CD4-positive, alpha-beta memory T cell (primary cell): ENCODE results near the gene FOXN1. TPM values are rescaled to one million over a fixed set of nuclear protein-coding genes. Genes with fewer than 3 reads are reported as not detected.
A peak's percentile ranks its signal among the peaks of the same experiment; 100 is the strongest.

Experiments used
- CTCF ChIA-PET: fragments of 350-600 bp; sonication (Branson Sonifier 250); formaldehyde crosslinking; loops from one replicate; lab custom pipeline; 2021; ENCODE audit warnings: inconsistent platforms; ENCODE audit not compliant: partially characterized antibody; lab: Charles Lee
- POLR2A ChIA-PET: fragments of 350-600 bp; sonication (Branson Sonifier 250); formaldehyde crosslinking; loops from one replicate; lab custom pipeline; 2021; ENCODE audit not compliant: partially characterized antibody; lab: Charles Lee
- DNase-seq, 5 donors: peaks; one replicate each; pipeline versions ENCODE4 v3.0.0 to v3.0.0-alpha.2; 2020 to 2022; ENCODE audit warnings: mixed read lengths in 1 of 5
- H3K27ac ChIP-seq: one replicate; pipeline ENCODE4 v1.7.0; 2013; ENCODE audit warnings: low read depth, low read length
- H3K27me3 ChIP-seq: 2 replicates; pipeline ENCODE4 v1.7.0; 2013; ENCODE audit warnings: mild to moderate bottlenecking, low read length, moderate library complexity; ENCODE audit not compliant: insufficient read depth
- H3K36me3 ChIP-seq: 2 replicates; pipeline ENCODE4 v1.7.0; 2013; ENCODE audit warnings: mild to moderate bottlenecking, low read length, moderate library complexity; ENCODE audit not compliant: insufficient read depth
- H3K4me1 ChIP-seq: 2 replicates; pipeline ENCODE4 v1.7.0; 2013; ENCODE audit warnings: mild to moderate bottlenecking, low read length, moderate library complexity; ENCODE audit not compliant: insufficient read depth
- H3K4me3 ChIP-seq, 2 donors: one replicate each; pipeline ENCODE4 v1.7.0; 2013; ENCODE audit warnings: low read length in 2 of 2, mild to moderate bottlenecking in 1 of 2
- H3K9me3 ChIP-seq, 2 donors: one replicate each; pipeline ENCODE4 v1.7.0; 2013; ENCODE audit warnings: low read length in 2 of 2, control low read depth in 1 of 2; ENCODE audit not compliant: control insufficient read depth in 1 of 2
- H3K27ac Mint-ChIP-seq, 7 donors: one replicate each; pipeline ENCODE4 v1.8.0; 2020 to 2021; ENCODE audit warnings: mixed read lengths in 7 of 7, mild to moderate bottlenecking in 6 of 7, inconsistent platforms in 3 of 7, moderate library complexity in 3 of 7
- H3K27me3 Mint-ChIP-seq, 2 donors: one replicate each; pipeline ENCODE4 v1.8.0; 2020 to 2021; ENCODE audit warnings: mixed read lengths in 2 of 2
- H3K36me3 Mint-ChIP-seq, 2 donors: one replicate each; pipeline ENCODE4 v1.8.0; 2020 to 2021; ENCODE audit warnings: mixed read lengths in 2 of 2, inconsistent platforms in 1 of 2, mild to moderate bottlenecking in 1 of 2
- H3K4me1 Mint-ChIP-seq, 4 donors: one replicate each; pipeline ENCODE4 v1.8.0; 2020 to 2021; ENCODE audit warnings: mixed read lengths in 4 of 4, mild to moderate bottlenecking in 1 of 4
- H3K4me3 Mint-ChIP-seq, 8 donors: one replicate each; pipeline ENCODE4 v1.8.0; 2020 to 2021; ENCODE audit warnings: mixed read lengths in 8 of 8, mild to moderate bottlenecking in 7 of 8, moderate library complexity in 6 of 8, inconsistent platforms in 3 of 8
- H3K9me3 Mint-ChIP-seq, 8 donors: one replicate each; pipeline ENCODE4 v1.8.0; 2020 to 2021; ENCODE audit warnings: mixed read lengths in 8 of 8, mild to moderate bottlenecking in 5 of 8, inconsistent platforms in 3 of 8, moderate library complexity in 1 of 8
- intact Hi-C: fragments of 100-400 bp; cut with micrococcal nuclease; formaldehyde crosslinking; loops from one replicate; pipeline ENCODE4 v1.15.1; 2023
- polyA plus RNA-seq, 2 donors: library from polyadenylated mRNA; unstranded; fragments of 300-500 nt; fragmentation: Illumina TruSeq; gene quantifications; one replicate each; pipeline ENCODE4 v1.2.3, GENCODE V29; 2021
- total RNA-seq, 2 experiments: library from RNA; stranded (reverse); gene quantifications; one replicate each; pipeline ENCODE4 v1.2.3, GENCODE V29; 2021

Gene FOXN1
- total and polyA plus RNA-seq, 4 experiments from 2014 or later, result not detected

DNA sequence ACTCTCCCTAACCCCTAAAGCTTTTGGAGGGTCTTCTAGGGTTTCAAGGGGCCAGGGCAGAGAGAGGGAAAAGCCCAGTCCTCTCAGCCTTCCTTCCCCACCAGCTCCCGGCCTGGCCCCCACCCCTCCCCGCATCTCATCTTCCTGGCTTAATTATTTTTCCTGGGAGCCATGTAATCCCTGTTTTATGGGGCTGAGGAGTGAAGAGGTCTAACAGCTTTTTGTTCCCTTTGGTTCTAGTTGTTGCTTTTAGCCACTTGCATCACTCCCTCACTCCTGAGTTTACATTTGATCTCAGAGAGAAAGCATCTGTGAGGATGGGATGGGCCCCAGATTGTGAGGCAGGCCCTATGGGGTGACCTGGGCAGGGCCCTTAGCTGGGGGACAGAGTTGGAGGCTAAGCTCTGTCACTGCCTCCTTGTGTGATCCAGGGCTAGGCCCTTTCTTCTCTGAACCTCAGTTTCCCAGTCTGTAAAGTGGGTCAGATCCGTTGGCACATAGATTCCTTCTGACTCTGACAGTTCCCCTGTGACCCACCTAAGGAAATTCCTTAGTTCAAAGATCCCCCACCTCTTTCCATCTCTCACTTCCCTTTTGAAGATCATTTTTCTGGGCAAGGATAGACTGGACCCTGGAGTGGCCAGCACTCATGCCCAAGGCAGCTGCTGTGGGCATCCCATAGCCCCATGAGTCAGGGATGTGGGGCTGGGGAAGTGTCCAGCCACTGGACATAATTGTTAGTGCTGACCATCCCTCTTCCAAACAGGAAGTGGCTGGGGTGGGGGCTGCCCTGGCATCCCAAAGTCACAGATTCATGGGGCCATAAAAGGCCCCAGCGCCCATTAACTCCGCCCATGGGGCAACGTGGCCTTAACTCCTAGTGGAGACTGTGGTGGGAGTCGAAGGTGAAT, 26.2 kb downstream of the FOXN1 start:
- H3K27ac Mint-ChIP-seq, result no peak overlapping the region
- H3K27me3 Mint-ChIP-seq, result peaks cover 1 to 3% of the 10 kb centered on the region in 2 donors
- CTCF ChIA-PET, result no interaction called here
- Histone ChIP-seq H3K9me3 (no peaks in the 10 kb centered on the region), H3K27ac (no peak overlapping the region), H3K4me1 (no peaks in the 10 kb centered on the region), H3K27me3 (no peaks in the 10 kb centered on the region), H3K4me3 (no peak overlapping the region), H3K36me3 (no peaks in the 10 kb centered on the region)
- no peak for DNase-seq
- POLR2A ChIA-PET, result no interaction called here
- H3K4me1 Mint-ChIP-seq, result no peaks in the 10 kb centered on the region
- H3K4me3 Mint-ChIP-seq, result no peak overlapping the region
- no peaks in the 10 kb centered on the region for H3K9me3 Mint-ChIP-seq
- no peaks in the 10 kb centered on the region for H3K36me3 Mint-ChIP-seq
- intact Hi-C loops, result no loop called here

DNA sequence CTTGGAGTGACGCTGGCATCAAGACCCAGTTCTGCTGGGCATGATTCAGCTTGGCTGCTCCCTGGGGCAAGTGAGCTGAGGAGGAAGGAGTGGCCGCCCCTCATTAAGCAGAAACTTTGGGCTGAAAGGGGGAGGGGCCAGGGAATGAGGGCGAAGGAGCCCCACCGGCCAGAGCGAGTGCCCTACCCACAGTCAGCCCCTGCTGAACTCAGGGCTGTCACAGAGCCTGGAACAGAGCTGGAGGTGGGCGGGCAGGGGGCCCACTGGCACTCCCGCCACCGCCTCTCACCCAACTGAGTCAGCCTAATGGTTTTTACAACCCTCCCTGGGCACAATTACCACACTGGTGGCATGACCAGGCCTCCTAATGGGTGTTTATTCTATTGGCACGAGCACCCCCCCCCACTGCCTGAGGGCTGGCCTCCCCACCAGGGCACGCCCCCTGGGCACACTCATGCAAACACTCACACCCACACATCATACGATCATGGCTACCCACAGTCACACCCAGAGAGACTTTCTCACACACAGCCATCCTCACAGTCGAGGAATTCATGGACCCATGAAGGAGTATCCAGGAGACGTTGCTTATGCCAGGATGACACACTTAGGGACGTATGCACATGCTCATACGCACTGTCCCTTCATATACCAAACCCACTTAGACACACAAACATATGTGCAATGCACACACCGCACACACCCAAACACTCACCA, 27.1 kb downstream of the FOXN1 start:
- no peak overlapping the region for H3K4me3 ChIP-seq
- intact Hi-C loops, result no loop called here
- no peak overlapping the region for H3K27ac ChIP-seq
- no peak for DNase-seq
- no peaks in the 10 kb centered on the region for H3K9me3 Mint-ChIP-seq
- H3K4me1 Mint-ChIP-seq, result no peaks in the 10 kb centered on the region
- ChIA-PET CTCF (no interaction called here), POLR2A (no interaction called here)
- no peaks in the 10 kb centered on the region for H3K27me3 ChIP-seq
- no peaks in the 10 kb centered on the region for H3K36me3 Mint-ChIP-seq
- H3K27ac Mint-ChIP-seq, result no peak overlapping the region
- H3K4me3 Mint-ChIP-seq, result no peak overlapping the region
- H3K4me1 ChIP-seq, result no peaks in the 10 kb centered on the region
- H3K9me3 ChIP-seq, result no peaks in the 10 kb centered on the region
- H3K36me3 ChIP-seq, result no peaks in the 10 kb centered on the region
- peaks cover 1 to 3% of the 10 kb centered on the region in 2 donors for H3K27me3 Mint-ChIP-seq

DNA sequence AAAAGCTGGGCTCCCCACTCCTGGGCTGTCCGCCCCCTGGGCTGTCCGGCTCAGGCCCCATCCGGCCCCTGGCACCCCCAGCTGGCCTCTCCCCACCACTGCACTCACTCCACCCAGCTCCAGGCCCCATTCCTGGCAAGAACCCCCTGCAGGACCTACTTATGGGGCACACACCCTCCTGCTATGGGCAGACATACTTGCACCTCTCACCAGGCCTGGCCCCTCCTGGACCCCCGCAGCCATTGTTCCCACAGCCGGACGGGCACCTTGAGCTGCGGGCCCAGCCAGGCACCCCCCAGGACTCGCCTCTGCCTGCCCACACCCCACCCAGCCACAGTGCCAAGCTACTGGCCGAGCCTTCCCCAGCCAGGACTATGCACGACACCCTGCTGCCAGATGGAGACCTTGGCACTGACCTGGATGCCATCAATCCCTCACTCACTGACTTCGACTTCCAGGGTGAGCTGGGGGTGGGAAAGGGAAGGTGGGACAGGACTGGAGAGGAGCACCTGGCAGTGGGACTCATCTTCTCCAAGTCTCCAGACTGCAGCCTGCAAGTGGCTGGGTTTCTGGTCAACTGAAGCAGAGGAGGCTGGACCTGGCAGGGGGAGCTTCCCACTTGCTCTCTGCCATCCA, 28.7 kb downstream of the FOXN1 start:
- DNase-seq, result no peak
- ChIA-PET CTCF (no interaction called here), POLR2A (no interaction called here)
- Histone ChIP-seq H3K27ac (no peak overlapping the region), H3K4me3 (no peak overlapping the region), H3K9me3 (no peaks in the 10 kb centered on the region), H3K27me3 (no peaks in the 10 kb centered on the region), H3K36me3 (no peaks in the 10 kb centered on the region), H3K4me1 (no peaks in the 10 kb centered on the region)
- Mint-ChIP-seq H3K9me3 (no peaks in the 10 kb centered on the region), H3K27me3 (peaks cover 1 to 3% of the 10 kb centered on the region in 2 donors), H3K36me3 (no peaks in the 10 kb centered on the region), H3K27ac (no peak overlapping the region), H3K4me1 (no peaks in the 10 kb centered on the region), H3K4me3 (no peak overlapping the region)
- intact Hi-C loops, result no loop called here

DNA sequence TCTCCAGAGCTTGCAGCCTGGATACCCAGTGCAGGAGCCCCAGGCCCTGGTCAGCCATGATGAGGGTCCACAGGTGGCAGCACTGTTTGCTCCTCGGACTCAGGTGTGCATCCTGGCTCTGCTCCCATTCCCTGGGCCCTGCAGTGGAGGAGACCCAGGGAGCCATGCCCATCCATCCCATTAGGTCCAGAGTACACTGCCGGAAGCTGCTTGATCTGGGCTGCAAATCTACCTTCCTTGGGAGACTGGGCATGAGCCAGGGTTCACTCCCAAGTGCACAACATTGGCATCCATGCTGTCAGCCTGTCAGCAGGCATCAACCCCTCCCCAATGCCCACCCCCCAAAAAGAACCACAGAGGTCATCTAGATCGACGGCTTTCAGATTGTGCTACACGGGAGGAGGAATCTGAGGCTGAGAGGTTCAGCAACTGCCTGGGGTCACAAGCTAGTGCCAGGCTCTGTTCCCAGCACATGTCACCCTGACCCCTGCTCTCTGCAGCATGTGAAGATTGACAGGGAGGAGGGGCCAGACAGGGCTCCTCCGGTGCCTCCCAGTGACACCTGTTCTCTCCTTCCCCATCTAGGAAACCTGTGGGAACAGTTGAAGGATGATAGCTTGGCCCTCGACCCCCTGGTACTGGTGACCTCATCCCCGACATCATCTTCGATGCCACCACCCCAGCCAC, 30.5 kb downstream of the FOXN1 start:
- CTCF ChIA-PET, result interaction anchor here (1.8 kb wide), 1 partner anchor 11 kb away, joined by 11 read pairs; no protein-coding TSS in a partner anchor
- intact Hi-C loops, result no loop called here
- no peaks in the 10 kb centered on the region for H3K36me3 ChIP-seq
- no peaks in the 10 kb centered on the region for H3K9me3 ChIP-seq
- no peak overlapping the region for H3K4me3 ChIP-seq
- Mint-ChIP-seq H3K4me3 (no peak overlapping the region), H3K36me3 (no peaks in the 10 kb centered on the region), H3K9me3 (no peaks in the 10 kb centered on the region), H3K27me3 (peaks cover 0 to 3% of the 10 kb centered on the region in 2 donors), H3K4me1 (no peaks in the 10 kb centered on the region), H3K27ac (peak overlapping the region in 1 of 7 donors; percentile 47)
- H3K27ac ChIP-seq, result no peak overlapping the region
- POLR2A ChIA-PET, result interaction anchor here (0.8 kb wide), 1 partner anchor 63 kb away, joined by 3 read pairs; no protein-coding TSS in a partner anchor
- no peaks in the 10 kb centered on the region for H3K27me3 ChIP-seq
- DNase-seq, result no peak
- H3K4me1 ChIP-seq, result no peaks in the 10 kb centered on the region

DNA sequence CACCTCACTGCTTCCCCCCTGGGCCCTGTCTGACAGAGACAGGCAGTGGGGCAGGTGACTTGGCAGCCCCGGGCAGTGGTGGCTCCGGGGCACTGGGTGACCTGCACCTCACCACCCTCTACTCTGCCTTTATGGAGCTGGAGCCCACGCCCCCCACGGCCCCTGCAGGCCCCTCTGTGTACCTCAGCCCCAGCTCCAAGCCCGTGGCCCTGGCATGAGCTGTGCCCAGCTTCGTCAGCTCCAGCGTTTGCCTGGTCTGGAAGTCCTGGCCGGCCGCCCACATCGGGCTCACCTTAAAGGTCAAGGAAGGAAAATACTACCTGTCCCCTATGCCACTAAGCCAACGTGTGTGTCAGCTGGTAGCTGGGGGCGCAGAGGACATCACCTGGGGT, 31.1 kb downstream of the FOXN1 start:
- Mint-ChIP-seq H3K27ac (no peak overlapping the region), H3K9me3 (no peaks in the 10 kb centered on the region), H3K4me3 (no peak overlapping the region), H3K4me1 (no peaks in the 10 kb centered on the region), H3K36me3 (no peaks in the 10 kb centered on the region), H3K27me3 (peaks cover 0 to 3% of the 10 kb centered on the region in 2 donors)
- ChIA-PET POLR2A (interaction anchor here (0.8 to 1.0 kb wide), 2 partner anchors 34 to 62 kb away, joined by 3 read pairs; partner anchors contain the start of gene PIGS), CTCF (interaction anchor here (1.8 kb wide), 1 partner anchor 11 kb away, joined by 11 read pairs; no protein-coding TSS in a partner anchor)
- no peak for DNase-seq
- no peaks in the 10 kb centered on the region for H3K4me1 ChIP-seq
- no peaks in the 10 kb centered on the region for H3K9me3 ChIP-seq
- H3K4me3 ChIP-seq, result no peak overlapping the region
- intact Hi-C loops, result no loop called here
- no peaks in the 10 kb centered on the region for H3K36me3 ChIP-seq
- no peak overlapping the region for H3K27ac ChIP-seq
- H3K27me3 ChIP-seq, result no peaks in the 10 kb centered on the region

DNA sequence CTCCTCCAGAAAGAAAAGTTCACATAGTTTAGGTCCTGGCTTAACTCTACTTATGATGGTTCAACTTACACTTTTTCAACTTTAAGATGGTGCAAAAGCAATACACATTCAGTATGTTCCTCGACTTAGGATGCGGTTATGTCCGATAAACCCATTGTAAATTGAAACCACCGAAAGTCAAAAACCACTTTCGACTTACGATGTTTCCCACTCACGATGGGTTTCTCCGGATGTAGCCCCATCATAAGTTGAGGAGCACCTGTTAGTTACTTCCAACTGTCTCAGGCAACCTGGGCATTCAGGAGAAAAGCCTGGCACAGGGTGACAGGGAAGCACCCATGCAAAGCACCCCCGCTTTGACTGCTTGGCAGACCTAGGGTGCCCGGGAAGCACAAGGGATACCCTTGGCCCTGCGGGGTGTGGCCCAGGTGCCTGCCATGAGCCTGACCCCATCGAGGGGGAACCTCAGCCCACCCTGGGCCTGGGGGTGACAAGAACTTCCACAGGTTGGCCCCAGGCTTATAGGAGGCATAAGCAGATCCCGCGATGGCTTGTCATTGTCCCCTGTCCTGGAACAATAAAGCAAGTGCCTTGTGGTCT, 32.2 kb downstream of the FOXN1 start:
- no peaks in the 10 kb centered on the region for H3K9me3 Mint-ChIP-seq
- no peaks in the 10 kb centered on the region for H3K27me3 ChIP-seq

More for the DNA sequence above, 32.2 kb downstream of the FOXN1 start:
- H3K27me3 Mint-ChIP-seq, result peaks cover 0 to 3% of the 10 kb centered on the region in 2 donors
- H3K27ac ChIP-seq, result no peak overlapping the region
- ChIA-PET POLR2A (interaction anchor here (1.0 kb wide), 1 partner anchor 33 kb away, joined by 3 read pairs; the partner anchor contains the start of gene PIGS), CTCF (interaction anchor here (0.7 to 1.8 kb wide), 3 partner anchors 9 to 1205 kb away, joined by 3 to 11 read pairs (median 3); no protein-coding TSS in a partner anchor)
- no peaks in the 10 kb centered on the region for H3K4me1 ChIP-seq
- no peaks in the 10 kb centered on the region for H3K4me1 Mint-ChIP-seq
- no peaks in the 10 kb centered on the region for H3K36me3 Mint-ChIP-seq
- no peak overlapping the region for H3K4me3 ChIP-seq
- no peaks in the 10 kb centered on the region for H3K36me3 ChIP-seq
- no peak for DNase-seq
- intact Hi-C loops, result no loop called here
- no peaks in the 10 kb centered on the region for H3K9me3 ChIP-seq
- no peak overlapping the region for H3K4me3 Mint-ChIP-seq
- H3K27ac Mint-ChIP-seq, result no peak overlapping the region
